Adrenal gland (tissue), 12 donors: ENCODE measurements around the gene TSPAN18. TPM values are rescaled to one million over a fixed set of nuclear protein-coding genes. Genes with fewer than 3 reads are reported as not detected.

Source experiments
- DNase-seq, 7 donors: peaks; one replicate each; pipeline ENCODE4 v3.0.0-alpha.2; 2019 to 2020
- H3K27ac ChIP-seq, 5 donors: fragments of 200-600 bp; sonication (generic) in 4 of 5; 1 replicate in 3 of 5; 2 replicates in 2 of 5; pipeline versions ENCODE4 v1.5.1 to v1.8.0; 2016 to 2020; ENCODE audit warnings: mild to moderate bottlenecking in 1 of 5
- H3K27me3 ChIP-seq: fragments of 200-600 bp; 2 replicates; pipeline ENCODE4 v1.8.0; 2021
- H3K36me3 ChIP-seq, 2 donors: fragments of 200-600 bp; replicated peaks in 1 of 2; 1 replicate in 1 of 2; 2 replicates in 1 of 2; pipeline versions ENCODE4 v1.5.1 to v1.8.0; 2018 to 2022
- H3K4me1 ChIP-seq, 2 donors: fragments of 200-600 bp; replicated peaks in 1 of 2; 1 replicate in 1 of 2; 2 replicates in 1 of 2; pipeline versions ENCODE4 v1.5.1 to v1.8.0; 2018 to 2021
- H3K4me3 ChIP-seq, 4 donors: fragments of 200-600 bp; sonication (generic) in 3 of 4; one replicate each; pipeline ENCODE4 v1.5.1; 2016 to 2018
- H3K9me3 ChIP-seq, 3 donors: fragments of 200-600 bp; sonication (generic) in 1 of 3; replicated peaks in 1 of 3; 1 replicate in 2 of 3; 2 replicates in 1 of 3; pipeline versions ENCODE4 v1.5.1 to v1.8.0; 2016 to 2021
- CTCF ChIP-seq, 6 experiments: fragments of 450-650 bp in 4 of 6; fragments of 200-600 bp in 2 of 6; sonication (generic) in 1 of 6; IDR thresholded peaks; 1 replicate in 5 of 6; 2 replicates in 1 of 6; pipeline versions ENCODE4 v1.5.1 to v1.8.0; 2016 to 2021; ENCODE audit warnings: antibody characterized with exemption in 6 of 6, mild to moderate bottlenecking in 2 of 6, moderate library complexity in 1 of 6
- POLR2A ChIP-seq, 2 donors: fragments of 450-650 bp; IDR thresholded peaks; one replicate each; pipeline ENCODE4 v1.6.1; 2017; ENCODE audit warnings: antibody characterized with exemption in 2 of 2, mild to moderate bottlenecking in 2 of 2, moderate library complexity in 1 of 2
- WGBS, 4 donors: extraction: QIAGEN DNeasy Blood & Tissue Kit in 2 of 4; methylation state at CpG; one replicate each; pipeline versions ENCODE4 v1.1.5 to v1.1.7; 2013 to 2017; 5-methylcytosine and 5-hydroxymethylcytosine counted together
- intact Hi-C, 2 donors: fragments of 100-400 bp; cut with DNase I; formaldehyde crosslinking; loops; one replicate each; pipeline versions ENCODE4 v1.14.1 to v1.15.0; 2022 to 2023
- polyA plus RNA-seq, 3 donors: library from polyadenylated mRNA; stranded (reverse); fragments of 200-250 nt in 2 of 3; fragments of 350-450 nt in 1 of 3; fragmentation: Illumina TruSeq in 1 of 3; extraction: RNeasy Lipid Tissue Mini Kit (QIAGEN cat#74804) in 1 of 3; gene quantifications; one replicate each; pipeline ENCODE4 v1.2.3, GENCODE V29; 2013 to 2014
- total RNA-seq, 9 donors: library from RNA; depleted of rRNA in 4 of 9; stranded (reverse); fragments of >200 nt in 4 of 9; fragments of 120-200 nt in 1 of 9; fragmentation: NEBNext Ultra II Directional in 1 of 9; extraction: Animal tissue kit (Norgen Biotek cat#: 25700) in 1 of 9; gene quantifications; one replicate each; pipeline versions ENCODE4 v1.1.0 to v1.2.4, GENCODE V29; 2013 to 2023
- donor health status: healthy with polysubstance abuse.
- donor health status: Bipolar disorder and iron deficiency.
- donor health status: DM: yes; HTN: yes; CAD: no.
- donor health status: DM: no; HTN: no; CAD: no.
- donor health status: DM: no; HTN: no; CAD: no.
- donor health status: DM: yes; HTN: yes; CAD: no.

Gene TSPAN18
- total and polyA plus RNA-seq, 12 donors, result 24.5 to 168 (median 58.4) TPM

- Histone ChIP-seq H3K4me1 (peaks cover 0 to 49% of the 10 kb centered on the region in 2 donors), H3K36me3 (no peaks in the 10 kb centered on the region), H3K27ac (peak overlapping the region in 1 of 5 donors; percentile 50), H3K27me3 (no peaks in the 10 kb centered on the region), H3K4me3 (no peak overlapping the region), H3K9me3 (no peaks in the 10 kb centered on the region)
- 53 to 62% (median 61%) methylated on average over 4 of the region's 4 CpGs for WGBS, 4 donors
- intact Hi-C loops, result loop anchor here in 1 of 2 donors (5.0 to 10.0 kb wide), 2 partner anchors 47 to 150 kb away; partner anchors contain the start of gene TSPAN18
- peak in 2 of 7 donors; percentile 7 to 10 for DNase-seq
- TF ChIP-seq POLR2A (IDR thresholded peaks at IDR 0.05), result no peak
- TF ChIP-seq CTCF (IDR thresholded peaks at IDR 0.05), result no peak
These were observed 48.0 kb downstream of the TSPAN18 start for GRCh38 chr11:44774731-44775130.

- peak; percentile 52 to 83 (median 72) for DNase-seq
These were observed 48.7 kb downstream of the TSPAN18 start for GRCh38 chr11:44775366-44775984.

DNA sequence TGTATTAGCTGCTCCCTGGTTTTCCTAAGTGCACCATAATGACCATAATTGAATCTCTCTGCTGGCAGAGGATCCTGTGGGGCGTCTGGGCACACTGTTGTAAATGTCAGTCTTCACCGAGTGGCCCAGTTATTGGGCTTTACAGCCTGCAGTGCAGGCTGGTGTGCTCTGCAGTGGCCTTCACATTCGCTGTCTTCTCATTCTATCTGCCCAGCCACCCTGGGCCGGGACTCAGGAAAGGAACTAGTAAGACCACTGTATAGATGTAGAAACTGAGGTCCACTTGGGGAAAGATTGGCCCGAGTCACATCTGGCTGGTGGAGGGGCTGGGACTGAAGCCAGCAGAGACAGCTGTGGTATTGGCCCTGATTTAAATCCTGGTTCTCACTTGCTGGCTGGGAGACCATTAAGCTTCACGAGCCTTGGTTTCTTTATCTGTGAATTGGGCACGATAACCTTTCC is 49.3 kb downstream of the TSPAN18 start:
- Histone ChIP-seq H3K36me3 (no peaks in the 10 kb centered on the region), H3K4me1 (peaks cover 5 to 60% of the 10 kb centered on the region in 2 donors), H3K9me3 (no peaks in the 10 kb centered on the region), H3K4me3 (no peak overlapping the region), H3K27ac (peak overlapping the region in 3 of 5 donors; percentile 13 to 50 (median 21)), H3K27me3 (no peaks in the 10 kb centered on the region)
- WGBS, 4 donors, result 34 to 45% (median 36%) methylated on average over 6 to 7 of the region's 7 CpGs
- intact Hi-C loops, result loop anchor here in 1 of 2 donors (10.0 kb wide), 1 partner anchor 151 kb away; no protein-coding TSS in a partner anchor
- no peak for TF ChIP-seq POLR2A (IDR thresholded peaks at IDR 0.05)
- no peak for TF ChIP-seq CTCF (IDR thresholded peaks at IDR 0.05)
- peak in 4 of 7 donors; percentile 31 to 83 (median 44) for DNase-seq

More at GRCh38 chr11:44775366-44775984, 48.7 kb downstream of the TSPAN18 start:
- TF ChIP-seq CTCF (IDR thresholded peaks at IDR 0.05) (peak; percentile 42 to 78 (median 66)), POLR2A (IDR thresholded peaks at IDR 0.05) (no peak)
- 38 to 54% (median 50%) methylated on average over 12 of the region's 12 CpGs for WGBS, 4 donors
- intact Hi-C loops, result loop anchor here in 1 of 2 donors (10.0 kb wide), 1 partner anchor 151 kb away; no protein-coding TSS in a partner anchor
- H3K27ac ChIP-seq, result peak overlapping the region in 3 of 5 donors; percentile 13 to 50 (median 21)
- H3K4me1 ChIP-seq, result peaks cover 0 to 54% of the 10 kb centered on the region in 2 donors
- no peaks in the 10 kb centered on the region for H3K9me3 ChIP-seq
- H3K4me3 ChIP-seq, result no peak overlapping the region
- H3K36me3 ChIP-seq, result no peaks in the 10 kb centered on the region
- no peaks in the 10 kb centered on the region for H3K27me3 ChIP-seq

DNA sequence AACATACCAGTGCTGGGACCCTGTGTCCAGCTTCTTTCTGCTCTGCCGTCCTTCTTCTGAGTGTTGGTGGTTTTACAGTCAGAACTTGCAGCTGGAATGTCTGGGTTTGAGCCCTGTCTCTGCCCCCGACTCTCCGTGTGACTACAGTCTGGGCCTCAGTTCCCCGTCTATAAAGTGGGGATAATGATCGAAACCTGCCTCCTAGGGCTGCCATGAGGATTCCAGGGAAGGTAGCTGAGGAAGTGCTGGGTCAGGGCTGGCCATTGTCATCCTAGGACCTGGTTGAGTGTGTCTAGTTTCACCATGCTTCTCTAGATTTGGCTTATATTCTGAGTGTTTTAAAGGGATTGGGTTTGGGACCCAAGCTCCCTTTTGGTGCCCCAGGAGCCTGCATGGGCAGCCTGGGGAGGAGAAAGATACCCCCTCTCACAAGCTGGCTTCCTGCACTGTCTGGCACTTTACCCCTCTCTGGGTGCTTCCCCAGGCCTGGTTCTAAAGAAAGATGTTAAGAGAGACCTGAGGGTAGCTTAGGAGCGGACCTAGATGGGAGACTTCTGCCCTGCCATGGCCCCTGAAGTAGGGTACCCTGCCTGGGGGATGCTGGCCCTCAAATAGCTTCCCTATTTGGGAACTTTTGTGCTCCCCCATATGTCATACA is 49.9 kb downstream of the TSPAN18 start:
- Histone ChIP-seq H3K4me1 (peaks cover 11 to 67% of the 10 kb centered on the region in 2 donors), H3K4me3 (no peak overlapping the region), H3K27me3 (no peaks in the 10 kb centered on the region), H3K27ac (peak overlapping the region in 3 of 5 donors; percentile 13 to 50 (median 21)), H3K36me3 (no peaks in the 10 kb centered on the region), H3K9me3 (no peaks in the 10 kb centered on the region)
- TF ChIP-seq CTCF (IDR thresholded peaks at IDR 0.05) (no peak), POLR2A (IDR thresholded peaks at IDR 0.05) (no peak)
- DNase-seq, result peak in 2 of 7 donors; percentile 10
- WGBS, 4 donors, result 88 to 95% (median 93%) methylated on average over 6 of the region's 6 CpGs
- intact Hi-C loops, result loop anchor here in 1 of 2 donors (10.0 kb wide), 1 partner anchor 152 kb away; no protein-coding TSS in a partner anchor
